Raji (cell line): ENCODE results near the gene CREBZF.

ENCODE experiments used
- POLR2A ChIP-seq: IDR thresholded peaks from 2 replicates; pipeline ENCODE4 v1.6.1; 2011; ENCODE audit warnings: low read depth, low read length, control low read depth; ENCODE audit not compliant: insufficient read depth

Gene CREBZF, protein sequence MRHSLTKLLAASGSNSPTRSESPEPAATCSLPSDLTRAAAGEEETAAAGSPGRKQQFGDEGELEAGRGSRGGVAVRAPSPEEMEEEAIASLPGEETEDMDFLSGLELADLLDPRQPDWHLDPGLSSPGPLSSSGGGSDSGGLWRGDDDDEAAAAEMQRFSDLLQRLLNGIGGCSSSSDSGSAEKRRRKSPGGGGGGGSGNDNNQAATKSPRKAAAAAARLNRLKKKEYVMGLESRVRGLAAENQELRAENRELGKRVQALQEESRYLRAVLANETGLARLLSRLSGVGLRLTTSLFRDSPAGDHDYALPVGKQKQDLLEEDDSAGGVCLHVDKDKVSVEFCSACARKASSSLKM

DNA sequence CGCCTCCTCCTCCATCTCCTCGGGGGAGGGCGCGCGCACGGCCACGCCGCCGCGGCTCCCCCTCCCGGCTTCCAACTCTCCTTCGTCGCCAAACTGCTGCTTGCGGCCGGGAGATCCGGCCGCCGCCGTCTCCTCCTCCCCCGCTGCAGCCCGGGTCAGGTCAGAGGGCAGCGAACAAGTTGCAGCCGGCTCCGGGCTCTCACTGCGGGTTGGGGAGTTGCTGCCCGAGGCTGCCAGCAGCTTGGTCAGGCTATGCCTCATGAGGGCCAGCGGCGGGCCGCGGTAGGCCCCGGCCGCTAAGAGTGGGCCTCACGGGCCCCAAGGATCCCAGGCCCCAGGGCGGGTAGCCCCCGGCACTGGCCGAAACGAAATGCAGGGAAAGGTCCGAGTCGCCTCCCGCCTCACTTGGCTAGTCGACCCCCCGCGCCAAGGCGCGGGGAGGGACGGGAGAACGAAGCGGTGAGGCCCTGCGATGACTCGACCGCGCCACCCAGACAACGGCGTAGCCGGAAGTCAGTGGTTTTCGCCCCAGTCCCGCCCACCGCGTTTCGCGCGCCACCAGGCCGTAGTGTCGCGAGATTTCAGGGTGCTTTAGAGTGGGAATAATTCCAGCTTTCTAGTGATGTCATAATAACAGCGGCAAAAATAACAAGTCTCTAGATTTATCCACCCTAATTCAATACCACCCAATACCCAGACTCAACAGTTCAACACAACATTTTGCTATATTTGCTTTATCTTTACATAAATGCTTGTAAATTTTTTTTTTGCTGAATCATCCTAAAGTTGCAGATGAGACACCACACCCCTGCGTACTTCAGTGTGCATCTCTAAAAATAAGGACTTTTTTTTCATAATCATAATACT, at the start of gene CREBZF:
CREBZF (minus strand) TSS at position 515 of the 867 bp plus-strand sequence; CDS start at position 261, 254 bp downstream.
- TF ChIP-seq POLR2A = peak; percentile 97

DNA sequence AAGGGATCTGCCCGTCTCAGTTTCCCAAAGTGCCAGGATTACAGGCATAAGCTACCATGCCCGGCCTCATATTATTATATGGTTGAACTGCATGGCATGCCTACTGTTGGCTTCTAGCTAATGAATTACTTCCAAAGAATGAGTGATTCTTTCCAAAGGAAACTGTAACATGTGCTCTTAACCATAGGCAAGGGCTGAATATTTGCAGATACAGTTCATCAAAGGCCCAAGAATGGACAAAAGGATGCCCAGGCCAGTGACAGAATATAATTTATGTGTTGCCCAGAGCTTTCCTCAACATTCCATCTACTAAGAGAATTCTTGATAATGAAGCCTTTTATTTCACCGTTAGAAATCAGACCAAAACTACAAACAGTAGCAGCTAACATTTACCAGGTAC, 48.0 kb upstream of the CREBZF start:
- no peak for TF ChIP-seq POLR2A

DNA sequence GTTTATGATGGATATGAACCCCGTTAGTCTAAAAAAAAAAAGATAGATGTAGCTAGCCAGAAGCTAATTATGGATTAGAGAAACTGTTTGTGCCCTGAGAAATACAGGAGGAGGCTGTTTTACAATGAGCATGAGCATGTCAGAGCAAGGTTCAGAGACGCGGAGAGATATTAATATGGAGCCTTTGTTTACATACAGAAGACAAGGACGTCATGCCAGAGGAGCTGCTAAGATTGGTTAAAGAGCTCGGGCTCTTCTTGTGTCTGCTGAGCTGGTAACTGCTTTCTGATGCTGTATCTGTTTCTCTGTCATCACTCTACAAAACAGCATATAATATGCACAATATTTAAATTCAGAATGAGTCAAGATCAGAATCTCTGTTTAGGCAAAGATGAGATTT, 46.0 kb upstream of the CREBZF start:
- TF ChIP-seq POLR2A = no peak

DNA sequence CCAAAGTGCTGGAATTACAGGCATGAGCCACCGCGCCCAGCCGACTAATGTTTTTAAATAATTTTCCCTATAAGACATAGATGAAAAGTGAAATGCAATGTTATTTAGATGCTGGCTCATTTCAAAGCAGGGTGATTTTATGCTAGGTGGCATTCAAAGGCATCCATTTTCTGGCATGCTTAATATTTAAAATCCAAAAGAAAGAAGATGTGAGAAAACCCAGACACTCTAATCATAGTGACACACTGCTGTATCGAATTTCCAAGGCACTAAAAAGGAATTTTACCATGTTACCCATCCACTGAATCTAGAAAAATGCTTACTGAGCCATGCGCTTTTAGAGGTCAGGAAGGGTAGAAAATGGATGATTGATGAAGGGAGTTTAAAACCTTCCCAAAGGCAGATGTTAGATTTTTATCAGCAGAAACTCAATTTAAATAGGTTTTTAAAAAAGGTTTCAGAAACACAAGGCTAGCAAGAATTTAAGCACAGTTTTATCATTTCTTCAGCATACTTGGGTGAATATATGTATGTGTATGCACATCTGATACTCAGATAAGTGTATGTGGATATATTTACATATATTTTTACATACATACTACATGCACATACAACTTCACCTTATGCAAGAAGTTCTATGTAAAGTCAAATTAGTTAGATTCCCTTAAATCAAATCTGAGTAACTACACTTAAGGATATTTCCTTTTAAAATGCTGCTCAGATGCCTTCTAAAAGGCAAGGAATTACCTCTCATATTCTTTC, 45.2 kb upstream of the CREBZF start:
- no peak for TF ChIP-seq POLR2A

DNA sequence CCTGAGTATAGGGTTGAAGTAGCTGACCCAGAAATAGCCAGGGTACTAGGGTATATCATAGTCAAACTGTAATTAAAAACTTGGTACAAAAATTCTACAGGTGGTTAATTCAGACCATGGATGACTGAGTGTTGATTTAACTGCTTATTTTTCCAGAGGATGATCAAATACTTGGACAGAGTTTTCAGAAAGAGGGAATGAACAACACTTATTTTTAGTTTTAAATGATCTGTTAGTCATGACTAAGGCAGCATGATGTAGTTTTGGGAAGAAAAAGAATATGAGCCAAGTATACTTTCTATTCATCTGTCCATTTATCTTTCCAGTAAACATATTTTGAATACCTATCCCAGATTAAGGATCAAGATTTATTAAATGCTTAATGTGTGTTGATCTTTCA, 40.9 kb upstream of the CREBZF start:
- TF ChIP-seq POLR2A = no peak

DNA sequence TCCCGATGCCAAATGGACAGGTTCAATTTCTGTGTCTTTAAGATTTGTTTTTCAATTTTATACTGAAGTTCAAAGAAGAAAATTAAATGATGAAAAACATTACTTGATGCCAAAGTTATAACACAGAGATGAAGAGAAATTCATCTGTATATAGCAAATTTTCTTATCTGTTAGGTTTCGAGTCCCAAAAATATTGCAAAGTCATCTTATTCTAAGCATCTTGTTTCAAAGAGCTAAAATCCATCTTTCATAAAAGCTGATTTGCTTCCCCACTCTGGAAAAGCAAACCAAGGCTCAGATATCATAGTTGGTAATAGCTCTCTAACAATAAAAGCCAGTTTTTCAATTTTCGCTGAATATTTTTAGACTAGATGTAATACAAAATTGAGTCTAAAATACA, 40.0 kb upstream of the CREBZF start:
- no peak for TF ChIP-seq POLR2A

DNA sequence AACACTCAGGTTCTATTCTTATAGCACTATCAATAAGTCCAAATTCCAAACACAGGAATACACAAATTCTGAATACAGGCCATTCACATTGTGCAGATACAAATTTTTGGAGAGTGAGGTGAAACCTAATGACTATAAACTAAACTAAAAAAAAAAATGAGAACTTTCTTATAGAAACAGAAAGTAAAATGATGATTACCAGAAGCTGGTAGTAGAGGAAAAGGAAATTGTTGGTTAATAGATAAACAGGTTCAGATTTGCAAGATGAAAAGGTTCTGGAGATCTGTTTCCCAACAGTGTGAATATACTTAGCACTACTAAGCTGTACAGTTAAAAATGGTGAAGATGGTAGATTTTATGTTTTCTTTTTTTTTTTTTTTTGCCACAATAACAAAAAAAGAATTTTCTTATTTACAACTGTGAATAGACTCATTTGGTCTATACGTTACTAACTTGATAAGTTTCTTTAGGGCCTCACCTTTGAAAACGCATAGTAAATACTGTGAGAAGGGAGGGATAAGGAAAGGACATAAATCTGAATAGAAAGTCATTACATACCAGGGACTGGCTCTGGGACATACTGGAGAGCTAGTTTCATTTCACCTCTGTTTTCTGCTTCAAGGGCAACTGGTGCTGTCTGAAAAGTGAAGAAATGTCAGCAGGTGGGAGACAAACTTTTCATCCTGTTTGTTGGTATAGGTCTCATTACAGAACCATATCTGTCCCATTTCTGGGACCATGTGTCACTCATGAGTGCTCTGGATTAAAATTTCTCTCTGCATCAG, 35.2 kb upstream of the CREBZF start:
- TF ChIP-seq POLR2A = no peak

DNA sequence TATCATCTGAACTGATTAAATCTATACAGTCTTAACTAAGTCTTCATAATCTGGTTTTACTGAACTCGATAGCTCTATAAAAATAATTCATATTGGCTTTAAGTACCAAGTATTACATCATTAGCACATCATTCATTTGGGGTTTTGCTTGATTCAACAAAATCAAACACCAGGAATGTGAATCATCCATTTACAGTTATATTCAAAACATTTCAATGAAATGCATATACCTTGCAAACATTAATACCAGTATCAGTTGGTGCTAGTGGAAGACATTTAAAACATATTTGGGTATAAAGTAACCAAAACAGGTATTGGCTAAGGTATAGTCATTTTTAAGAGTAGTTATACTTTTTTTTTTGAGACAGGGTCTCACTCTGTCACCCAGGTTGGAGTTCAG, 33.3 kb upstream of the CREBZF start:
- TF ChIP-seq POLR2A = no peak

DNA sequence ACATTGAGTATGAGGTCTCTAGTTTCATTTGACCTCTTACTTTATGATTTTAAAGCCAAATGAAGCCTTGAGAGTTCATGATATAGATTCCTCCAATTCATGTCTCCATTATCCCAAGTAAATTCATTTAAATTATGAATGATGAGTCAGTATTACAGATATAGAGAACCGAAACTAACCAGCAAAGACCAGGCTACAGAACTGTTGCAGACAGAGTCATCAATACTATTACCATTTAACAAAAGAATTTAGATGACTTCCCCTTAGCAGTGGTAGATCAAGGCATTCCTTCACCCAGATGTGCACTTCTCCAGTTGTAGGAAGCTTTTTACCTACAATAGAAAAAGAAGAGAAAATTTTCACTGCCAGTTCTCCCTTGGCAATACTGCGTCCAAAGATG, 32.8 kb upstream of the CREBZF start:
- TF ChIP-seq POLR2A = no peak

DNA sequence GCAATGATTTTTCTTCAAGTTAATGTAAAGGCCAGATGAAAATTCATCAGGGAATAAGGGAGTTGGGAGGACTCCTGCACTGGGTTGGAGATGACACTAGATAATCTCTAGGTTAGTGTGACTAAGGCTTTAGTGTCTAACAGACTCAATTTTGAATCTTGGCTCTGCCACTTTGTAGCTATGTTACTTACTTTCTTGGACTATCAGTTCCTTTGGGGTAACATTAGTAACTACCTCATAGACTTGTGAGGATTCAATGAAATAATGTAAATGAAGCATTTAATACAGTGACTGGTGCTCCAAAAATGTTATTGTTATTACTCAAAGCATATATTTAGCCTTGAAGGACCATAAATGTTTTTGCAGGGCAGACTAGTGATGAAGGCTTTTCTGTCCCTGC, 30.6 kb upstream of the CREBZF start:
- TF ChIP-seq POLR2A = no peak

DNA sequence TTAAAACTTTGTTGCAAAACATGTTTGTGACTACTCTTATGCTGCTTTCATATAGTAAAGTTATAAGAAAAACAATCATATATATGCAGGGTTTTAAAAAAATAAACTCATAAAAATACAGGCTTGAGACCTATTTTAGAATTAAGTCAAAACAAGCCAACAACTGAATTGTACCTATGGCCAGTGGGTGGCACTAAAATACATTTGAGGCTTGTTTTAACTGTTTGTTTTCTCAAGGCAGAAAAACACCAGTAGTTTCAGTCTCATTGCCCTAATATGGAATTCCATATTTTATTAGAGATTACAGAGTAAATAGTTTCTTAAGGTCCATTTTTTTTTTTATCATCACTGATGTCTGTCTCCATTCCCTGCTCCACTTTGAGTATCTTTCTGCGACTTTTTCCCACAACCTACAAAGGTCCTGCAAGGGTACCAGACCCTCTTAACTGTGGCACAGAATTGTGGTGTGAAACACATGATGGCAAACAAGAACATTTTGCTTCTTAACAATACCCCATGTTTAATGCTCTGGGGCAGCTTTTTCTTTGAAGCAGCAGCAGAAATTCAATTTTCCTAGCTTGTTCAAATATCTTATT, 29.6 kb upstream of the CREBZF start:
- no peak for TF ChIP-seq POLR2A

DNA sequence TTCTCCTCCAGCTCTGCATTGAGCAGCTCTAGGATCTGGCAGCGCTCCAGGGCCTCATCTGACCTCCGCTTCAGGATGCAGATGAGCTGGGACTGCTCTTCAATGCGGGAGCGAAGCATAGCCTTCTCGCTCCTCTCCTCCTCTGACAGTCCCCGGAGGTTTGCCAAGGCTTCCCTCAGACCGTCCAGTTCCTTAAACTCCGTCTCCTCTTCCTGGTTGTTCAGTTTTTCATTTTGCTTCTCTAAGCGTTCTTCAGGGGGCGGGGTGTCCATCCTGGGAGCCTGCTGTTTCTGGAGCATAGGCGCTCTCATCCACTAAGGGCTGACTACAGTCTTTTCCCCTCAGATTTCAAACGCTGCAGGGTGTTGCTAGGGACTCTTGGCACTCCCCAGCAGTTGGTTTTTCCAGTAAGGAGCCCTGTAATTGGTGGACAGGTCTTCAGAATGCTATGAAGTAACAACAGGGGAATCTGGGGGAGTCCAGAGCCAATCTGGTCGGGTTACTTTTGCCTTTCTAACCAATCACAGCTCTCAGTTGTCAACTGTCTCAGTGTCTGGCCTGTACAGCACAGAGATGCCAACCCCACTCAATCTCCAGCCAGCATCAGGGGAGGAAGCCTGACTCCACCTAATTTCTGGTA, 21.0 kb upstream of the CREBZF start, which contains the start of gene CCDC89:
CCDC89 (minus strand) TSS at position 376 of the 640 bp plus-strand sequence; CDS start at position 311, 65 bp downstream.
- TF ChIP-seq POLR2A = no peak

DNA sequence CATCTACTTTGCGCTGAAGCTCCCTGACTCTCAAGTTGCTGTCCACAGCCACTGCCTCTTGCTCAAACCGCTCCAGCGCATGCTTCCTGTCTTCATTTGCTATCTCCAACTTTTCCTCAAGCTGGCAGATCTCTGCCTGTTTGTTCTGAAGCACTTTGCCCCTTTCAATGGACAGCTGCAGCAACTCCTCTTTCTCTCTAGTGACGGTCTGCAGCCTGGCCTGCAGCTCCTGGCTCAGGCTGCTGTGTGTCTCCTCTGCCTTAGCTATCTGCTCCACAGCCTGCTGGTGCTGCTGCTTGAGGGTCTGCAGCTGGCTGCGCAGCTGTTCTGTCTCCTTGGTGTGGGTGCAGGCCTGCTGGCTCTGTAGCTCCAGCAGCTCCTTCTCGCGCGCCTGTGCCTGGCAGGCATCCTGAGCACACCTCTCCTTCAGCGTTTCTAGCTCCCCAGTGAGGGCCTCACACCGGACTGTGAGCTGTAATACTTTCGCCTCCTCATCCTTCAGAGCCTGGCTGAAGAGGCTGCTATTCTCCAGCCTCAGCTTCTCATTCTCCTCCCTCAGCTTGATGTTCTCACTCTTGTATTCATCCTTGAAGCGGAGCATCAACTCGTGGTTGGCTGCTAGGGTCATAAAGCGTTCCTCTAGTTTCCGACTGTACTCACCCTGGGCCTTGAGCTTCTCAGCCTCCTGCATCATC, 20.3 kb upstream of the CREBZF start:
- TF ChIP-seq POLR2A = no peak
